ENCODE data around the gene NCOR1.
"Not testable (repeated sequence)": the region's sequence is repeated elsewhere in the genome, so short reads cannot be mapped to it uniquely, and the experiment has no call there.

The NCOR1 gene

DNA sequence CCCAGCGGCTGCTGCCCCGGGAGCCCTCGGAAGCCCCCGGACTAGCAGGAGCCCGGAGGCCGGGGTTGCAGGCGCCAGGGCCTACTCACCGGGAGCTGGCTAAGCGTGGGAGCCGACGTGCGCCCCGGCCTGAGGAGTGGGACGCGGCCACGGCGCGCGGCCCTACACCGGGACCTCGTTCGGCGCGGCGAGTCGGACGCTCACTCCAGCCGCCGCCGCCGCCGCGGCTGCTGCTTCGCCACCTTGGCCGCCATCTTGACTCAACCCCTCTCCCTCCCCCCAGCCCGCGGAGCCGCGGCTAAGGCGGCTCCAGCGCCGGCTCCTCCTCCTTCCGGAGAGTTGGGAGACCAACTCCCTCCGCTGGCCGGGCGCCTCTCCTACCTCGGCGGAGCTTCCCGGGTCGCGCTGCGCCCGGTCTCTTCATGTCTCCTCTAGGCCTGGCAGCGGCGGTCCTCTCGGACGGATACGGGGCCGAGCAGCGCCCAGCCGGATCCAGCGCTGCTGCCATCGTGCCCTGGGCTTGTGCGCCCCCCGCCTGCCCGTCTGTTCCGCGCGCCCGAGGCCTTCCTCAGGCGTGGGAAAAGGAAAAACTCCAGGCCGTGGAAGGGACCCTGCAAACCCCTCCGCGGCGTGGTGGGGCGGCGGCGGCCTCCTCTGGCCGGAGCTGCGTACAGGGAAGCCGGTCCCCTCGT lies at the start of gene NCOR1:
Gene NCOR1 (minus strand): TSS at position 262 of the 692 bp plus-strand sequence. CDS start 20,965 bp downstream, outside the sequence.
- peak; percentile 97 for DNase-seq

DNA sequence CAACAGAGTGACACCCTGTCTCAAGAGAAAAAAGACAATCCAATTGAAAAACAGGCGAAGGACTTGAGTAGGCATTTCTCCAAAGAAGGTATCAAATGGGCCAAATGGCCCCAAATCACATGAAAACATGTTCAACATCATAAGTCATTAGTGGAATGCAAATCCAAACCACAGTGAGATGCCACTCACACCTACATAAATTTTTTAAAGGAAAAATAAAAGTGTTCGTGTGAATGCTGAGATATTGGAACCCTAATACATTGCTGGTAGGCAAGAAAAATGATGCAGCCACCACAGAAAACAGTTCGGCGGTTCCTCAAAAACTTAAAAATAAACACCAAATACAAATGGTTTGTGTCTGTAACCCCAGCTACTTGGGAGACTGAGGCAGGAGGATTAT lies 46.9 kb upstream of the NCOR1 start:
- DNase-seq: no peak

DNA sequence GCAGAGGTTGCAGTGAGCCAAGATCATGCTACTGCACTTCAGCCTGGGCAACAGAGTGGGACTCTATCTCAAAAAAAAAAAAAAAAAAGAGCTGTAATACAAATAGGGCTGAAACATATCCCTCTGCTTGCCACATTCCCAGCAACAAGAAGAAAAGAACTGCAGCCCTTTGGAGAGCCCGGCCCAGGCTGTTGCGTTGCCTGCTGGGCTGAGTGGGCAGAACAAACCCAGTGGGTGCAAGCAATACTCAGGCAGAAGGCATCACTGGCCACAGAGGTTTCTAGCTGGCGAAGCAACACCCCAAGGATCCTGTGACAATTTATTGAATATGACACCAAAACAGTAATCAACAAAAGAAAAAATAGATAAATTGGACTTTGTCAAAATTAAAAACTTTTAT lies 45.7 kb upstream of the NCOR1 start:
- DNase-seq: no peak

DNA sequence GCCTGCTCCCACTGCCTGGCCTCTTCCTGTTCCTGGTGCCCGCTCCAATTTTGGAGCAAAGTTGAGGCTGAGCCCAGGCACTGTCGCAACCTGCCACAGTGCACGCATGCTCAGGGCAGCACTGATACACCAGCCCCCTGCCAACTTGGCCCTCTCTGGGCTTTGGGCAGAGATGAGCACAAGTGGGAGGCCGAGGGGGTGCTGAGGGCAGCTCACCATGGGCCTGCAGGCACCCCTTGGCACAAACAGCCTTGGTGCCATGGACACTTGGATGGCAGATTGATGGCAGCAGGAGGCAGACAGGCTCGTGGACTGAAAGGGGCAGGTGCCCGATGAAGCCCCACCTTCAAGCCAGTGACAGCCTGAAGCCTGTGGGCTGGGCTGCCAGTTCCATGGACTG lies 44.6 kb upstream of the NCOR1 start:
- DNase-seq: no peak

DNA sequence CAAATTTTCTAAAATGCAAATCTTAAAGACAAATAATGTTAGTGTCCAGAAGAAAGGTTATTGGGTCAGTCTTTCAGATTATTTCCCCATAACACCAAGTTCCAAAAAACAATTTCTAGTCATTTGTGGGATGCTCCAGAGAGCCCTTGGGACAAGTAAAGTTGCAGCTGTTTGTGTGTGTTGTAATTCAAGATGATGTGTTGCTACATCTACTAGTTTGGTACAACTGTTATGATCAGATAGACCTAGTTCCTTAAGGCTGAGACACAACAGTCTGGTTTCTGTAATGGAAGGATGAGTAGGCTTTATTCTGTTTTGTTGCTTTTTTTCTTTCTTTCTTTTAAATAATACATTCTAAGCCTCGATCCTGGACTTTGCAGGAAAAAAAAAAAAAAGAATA lies 43.6 kb upstream of the NCOR1 start:
- no peak for DNase-seq

DNA sequence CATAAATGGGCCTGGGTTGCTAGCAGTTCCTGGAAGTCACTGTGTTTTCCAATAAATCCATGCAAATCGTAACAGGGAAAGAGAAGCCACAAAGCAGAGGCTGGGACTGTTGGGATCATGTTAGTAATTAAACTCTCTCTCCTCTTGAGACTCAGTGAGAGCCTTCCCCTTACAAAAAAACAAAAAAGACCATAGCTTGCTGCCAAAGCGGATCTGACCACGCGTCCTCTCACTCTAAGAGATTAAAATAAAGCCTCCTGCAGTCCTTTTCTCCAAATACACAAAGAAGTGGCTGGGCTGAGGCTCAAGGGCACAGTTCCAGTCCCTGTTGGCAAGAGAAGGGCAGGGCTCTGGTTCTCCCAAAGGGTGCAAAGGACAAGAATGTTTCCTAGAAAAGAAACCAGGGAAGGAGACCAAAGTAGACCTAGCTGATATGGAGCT lies 40.2 kb upstream of the NCOR1 start:
- no peak for DNase-seq

DNA sequence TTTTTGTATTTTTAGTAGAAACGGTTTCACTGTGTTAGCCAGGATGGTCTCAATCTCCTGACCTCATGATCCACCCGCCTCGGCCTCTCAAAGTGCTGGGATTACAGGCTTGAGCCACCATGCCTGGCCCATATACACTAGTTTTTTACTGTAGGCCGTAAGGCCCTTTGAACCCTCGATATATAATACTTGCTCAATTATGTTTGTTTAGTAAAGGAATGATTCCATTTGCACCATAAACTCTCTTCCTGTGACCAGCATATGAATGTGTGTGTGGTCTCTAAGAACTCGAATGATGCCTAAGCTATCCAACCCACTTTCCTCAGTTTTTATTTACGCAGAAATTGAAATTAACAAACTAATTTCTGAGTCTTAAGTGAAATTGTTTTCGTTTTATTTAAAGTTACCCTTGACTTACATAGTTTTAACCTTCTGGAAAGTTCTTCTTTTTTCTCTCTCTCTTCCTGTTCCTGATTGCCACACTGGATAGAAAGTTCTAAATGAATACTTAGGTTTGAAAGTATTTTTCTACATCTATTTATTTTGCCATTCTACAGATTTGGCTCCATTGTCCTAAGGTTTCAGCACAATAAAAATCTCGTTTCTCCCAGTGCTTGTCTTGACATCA lies 39.6 kb upstream of the NCOR1 start:
- DNase-seq: no peak

DNA sequence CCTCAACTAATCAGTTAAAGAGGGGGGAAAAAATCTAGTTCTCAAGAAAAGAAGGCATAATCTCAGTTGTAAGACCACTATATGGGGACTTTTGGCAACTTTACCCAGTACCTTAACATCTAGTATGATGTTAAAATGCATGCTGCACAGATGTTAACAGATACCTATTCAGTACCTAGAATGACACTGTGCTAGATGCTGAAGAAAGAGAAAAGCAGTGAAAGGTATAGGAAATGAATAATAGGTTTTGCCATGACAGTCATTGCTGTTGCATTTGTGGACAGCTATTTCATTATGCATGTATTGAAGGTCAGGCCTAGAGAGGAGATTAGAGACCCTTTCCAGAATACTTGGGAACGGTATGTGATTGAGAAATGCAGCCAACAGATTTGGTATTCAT lies 36.2 kb upstream of the NCOR1 start:
- no peak for DNase-seq

DNA sequence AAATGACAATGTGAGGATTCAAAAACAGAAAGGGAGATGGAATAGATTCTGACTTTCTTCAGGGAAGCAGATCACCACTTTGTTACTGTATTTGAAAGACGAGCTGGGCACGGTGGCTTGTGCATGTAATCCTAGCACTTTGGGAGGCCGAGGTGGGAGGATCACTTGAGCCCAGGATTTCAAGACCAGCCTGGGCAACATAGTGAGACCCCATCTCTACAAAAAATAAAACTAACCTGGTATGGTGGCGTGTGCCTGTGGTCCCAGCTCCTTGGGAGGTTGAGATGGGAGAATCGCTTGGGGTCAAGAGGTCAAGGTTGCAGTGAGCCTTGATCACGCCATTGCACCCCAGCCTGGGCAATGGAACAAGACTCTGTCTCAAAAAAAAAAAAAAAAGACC lies 35.7 kb upstream of the NCOR1 start:
- no peak for DNase-seq

DNA sequence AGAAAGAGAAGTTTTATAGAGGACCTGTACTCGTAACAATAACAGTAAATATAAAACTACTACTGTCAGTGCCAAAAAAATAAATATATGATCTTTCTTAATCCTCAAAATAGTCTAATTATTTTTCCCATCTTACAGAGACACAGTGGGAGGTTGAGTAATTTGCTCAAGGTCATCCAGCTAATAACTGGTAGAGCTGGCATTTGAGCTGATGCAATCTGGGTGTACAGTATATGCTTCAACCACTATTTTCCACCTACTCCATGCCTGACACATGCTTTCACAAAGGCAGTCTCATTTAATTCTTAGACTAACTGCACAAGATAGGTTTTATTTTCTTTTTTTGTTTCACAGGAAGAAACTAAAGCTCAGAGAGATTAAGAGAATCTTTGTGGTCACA lies 35.3 kb upstream of the NCOR1 start:
- no peak for DNase-seq

DNA sequence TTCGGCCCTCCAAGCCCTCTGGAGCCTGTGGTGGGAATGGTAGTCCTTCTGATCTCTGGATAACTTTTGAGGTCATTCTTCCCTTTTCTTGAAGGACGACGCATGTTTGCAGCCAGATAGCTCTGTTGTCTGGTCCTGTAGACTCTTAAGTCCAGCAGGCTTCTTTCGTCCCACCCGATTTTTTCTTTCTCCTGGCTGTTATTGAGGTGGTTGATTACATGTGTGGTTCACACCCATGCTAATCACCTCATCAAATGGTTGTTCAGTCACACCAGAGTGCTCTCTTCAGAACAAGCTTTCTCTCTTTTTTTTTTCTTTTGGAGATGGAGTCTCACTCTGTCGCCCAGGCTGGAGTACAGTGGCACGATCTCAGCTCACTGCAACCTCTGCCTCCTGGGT lies 32.3 kb upstream of the NCOR1 start:
- no peak for DNase-seq

DNA sequence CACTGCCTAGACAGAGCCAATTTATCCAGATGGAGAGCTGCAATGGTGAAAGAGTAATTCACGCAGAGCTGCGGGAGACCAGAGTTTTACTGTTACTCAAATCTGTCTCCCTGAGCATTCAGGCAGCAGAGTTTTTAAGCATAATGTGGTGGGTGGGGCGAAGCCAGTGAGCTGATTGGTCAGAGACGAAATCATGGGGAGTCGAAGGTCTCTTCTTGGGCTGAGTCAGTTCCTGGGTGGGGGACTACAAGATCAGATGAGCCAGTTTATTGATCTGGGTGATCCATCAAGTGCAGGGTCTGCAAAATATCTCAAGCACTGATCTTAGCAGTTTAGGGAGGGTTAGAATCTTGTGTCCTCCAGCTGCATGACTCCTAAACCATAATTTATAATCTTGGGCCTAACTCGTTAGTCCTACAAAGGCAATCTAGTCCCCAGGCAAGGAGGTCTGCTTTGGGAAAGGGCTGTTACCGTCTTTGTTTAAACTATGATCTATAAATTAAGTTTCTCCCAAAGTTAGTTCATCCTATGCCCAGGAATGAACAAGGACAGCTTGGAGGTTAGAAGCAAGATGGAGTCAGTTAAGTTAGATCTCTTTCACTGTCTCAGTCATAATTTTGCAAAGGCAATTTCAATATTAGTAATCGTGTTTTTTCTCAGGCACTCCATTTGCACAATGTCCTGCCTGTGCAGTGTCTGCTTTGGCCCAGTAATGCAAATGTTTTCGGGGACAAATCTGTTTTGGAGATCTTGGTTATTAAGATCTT lies 28.6 kb upstream of the NCOR1 start:
- DNase-seq: no peak

DNA sequence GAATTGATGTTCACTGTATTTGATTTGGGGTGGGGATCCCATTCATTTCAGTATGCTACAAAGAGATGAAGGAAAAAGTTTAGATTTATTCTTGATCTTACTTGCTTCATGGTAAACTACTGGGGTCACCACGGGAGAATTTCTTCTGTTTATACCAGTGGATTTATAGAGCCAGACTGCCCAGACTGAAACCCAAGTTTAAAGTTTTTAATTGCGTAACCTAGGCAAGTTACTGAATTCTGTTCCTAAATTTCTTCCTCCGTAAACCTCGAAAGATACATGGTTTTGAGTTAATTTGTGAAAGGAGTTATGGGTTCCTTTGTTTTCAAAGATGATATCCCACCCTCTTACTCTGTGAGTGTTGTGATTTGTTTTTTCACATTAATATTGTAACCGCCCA lies 28.1 kb upstream of the NCOR1 start:
- DNase-seq: no peak

DNA sequence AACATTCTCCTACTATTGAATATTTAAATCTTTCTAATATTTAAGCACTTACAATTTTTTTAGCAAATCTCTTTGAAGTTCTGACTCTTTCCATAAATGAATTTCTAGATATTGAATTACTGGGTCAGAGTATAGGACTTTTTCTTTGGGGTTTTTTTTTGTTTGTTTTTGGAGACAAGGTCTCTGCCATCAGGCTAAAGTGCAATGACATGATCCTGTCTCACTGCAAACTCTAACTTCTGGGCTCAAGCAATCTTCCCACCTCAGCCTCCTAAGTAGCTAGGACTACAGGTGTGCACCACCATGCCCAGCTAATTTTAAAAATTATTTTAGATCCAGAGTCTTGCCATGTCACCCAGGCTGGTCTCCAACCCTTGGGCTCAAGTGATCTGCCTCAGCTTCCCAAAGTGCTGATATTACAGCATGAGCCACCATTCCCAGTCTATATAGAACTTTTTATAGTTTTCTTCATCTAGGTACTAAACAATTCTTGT lies 26.6 kb upstream of the NCOR1 start:
- no peak for DNase-seq

DNA sequence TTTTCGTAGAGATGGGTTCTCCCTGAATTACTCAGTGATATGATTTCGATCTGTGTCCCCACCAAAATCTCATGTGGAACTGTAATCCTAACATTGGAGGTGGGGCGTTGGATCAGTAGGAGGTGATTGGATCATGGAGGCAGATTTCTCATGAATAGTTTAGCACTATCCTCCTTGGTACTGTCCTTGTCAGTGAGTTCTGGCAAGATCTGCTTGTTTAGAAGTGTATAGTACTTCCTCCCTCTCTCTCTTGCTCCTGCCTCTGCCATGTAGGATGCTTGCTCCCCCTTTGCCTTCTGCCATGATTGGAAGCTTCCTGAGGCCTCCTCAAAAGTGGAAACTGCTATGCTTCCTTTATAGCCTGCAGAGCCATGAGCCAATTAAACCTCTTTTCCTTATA lies 24.6 kb upstream of the NCOR1 start:
- no peak for DNase-seq

DNA sequence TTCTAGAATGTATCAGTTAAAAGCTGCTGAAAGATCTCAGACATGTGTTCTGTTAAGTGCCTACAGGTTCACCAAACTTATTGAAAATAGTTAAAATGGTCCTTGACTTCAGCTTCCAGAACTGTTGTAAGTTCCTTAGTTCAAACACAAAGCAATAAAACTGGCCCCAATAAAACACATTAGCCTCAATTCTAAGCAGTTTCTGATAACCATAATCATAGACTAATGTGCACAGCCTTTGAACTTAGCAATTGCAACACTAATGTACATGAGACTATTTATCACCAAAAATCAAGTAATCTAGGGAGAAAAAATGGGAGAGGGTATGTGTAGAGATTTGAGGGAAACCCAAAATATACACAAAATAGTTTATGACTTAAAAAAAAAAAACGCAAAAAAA lies 17.1 kb upstream of the NCOR1 start:
- no peak for DNase-seq

DNA sequence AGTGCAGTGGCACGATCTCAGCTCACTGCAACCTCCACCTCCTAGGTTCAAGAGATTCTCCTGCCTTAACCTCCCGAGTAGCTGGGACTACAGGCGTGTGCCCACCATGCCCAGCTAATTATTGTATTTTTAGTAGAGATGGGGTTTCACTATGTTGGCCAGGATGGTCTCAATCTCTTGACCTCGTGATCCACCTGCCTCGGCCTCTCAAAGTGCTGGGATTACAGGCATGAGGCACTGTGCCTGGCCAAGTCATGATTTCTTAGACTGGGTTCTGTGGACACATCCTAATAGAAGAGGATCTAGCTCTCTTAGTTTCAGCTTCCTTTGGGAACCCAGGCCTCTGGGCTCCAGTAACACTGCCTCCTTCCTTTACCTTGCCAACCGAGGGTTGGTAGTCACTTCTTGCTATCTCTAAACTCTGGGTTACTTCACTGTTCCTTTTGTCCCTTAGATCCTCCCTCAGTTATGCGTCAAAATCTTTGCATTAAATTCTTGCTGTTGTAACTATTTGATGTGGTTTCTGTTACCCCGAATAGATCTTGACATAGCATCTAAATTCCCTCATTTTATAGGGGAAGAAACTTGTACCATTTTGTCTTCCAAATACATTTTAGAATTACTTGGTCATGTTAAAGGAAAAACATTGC lies 14.7 kb upstream of the NCOR1 start:
- not testable (repeated sequence) for DNase-seq

DNA sequence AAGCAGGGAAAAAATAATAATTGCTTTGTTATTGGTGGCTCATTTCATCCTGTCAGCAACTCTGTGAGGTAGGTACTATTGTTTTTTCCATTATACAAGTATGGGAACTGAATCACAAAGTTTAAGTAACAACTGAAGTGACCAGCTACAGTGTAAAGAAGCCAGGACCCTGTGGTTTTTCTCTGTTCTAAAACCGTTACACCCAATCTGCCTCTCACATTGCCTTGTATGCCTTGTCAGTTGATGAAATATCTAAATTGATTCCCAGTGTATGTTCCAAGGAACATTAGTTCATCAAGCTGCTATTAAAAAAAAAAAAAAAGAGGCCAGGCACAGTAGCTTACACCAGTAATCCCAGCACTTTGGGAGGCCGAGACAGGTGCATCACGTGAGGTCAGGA lies 7.1 kb upstream of the NCOR1 start:
- no peak for DNase-seq

DNA sequence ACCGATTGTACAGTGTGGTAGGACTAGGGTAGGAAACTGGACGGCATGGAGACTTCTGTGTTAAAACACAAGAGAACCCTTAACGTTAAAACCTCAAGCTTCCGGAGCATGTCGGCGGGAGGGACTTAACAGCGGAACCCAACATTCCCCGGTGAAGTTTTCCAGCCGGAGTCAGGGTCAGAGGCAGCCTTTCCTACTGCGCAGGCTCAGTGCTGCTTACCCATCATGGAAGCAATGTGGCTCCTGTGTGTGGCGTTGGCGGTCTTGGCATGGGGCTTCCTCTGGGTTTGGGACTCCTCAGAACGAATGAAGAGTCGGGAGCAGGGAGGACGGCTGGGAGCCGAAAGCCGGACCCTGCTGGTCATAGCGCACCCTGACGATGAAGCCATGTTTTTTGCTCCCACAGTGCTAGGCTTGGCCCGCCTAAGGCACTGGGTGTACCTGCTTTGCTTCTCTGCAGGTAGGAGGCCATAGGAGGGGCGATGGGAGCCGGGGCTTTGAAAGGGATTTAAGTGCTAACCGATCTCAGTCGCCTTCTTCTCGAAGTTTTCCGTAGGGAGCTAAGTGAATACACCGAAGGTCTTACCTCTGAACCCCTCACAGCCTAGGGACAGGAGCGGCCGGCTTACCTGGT lies 1.8 kb upstream of the NCOR1 start, which contains the start of gene PIGL:
Gene PIGL (plus strand): TSS at position 209 of the 634 bp plus-strand sequence. CDS start 17 bp downstream, at position 226.
- peak; percentile 93 for DNase-seq

DNA sequence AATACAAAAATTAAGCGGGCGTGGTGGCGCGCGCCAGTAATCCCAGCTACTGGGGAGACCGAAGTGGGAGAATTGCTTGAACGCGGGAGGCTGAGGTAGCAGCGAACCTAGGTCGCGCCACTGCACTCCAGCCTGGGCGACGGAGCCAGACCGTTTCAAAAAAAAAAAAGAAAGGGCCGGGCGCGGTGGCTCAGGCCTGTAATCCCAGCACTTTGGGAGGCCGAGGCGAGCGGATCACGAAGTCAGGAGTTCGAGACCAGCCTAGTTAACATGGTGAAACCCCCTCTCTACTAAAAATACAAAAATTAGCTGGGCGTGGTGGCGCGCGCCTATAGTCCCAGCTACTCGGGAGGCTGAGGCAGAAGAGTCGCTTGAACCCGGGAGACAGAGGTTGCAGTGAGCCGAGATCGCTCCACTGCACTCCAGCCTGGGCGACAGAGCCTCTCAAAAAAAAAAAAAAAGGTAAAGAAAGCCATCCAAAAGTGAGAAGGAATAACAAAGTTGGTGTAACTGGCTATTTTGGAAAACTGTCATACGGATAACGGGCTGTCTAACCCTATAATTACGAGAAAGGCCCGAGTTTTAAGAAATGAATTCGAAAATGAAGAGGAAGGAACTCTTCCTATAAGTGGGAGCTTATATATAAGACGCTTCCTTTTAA lies 1.1 kb upstream of the NCOR1 start:
- not testable (repeated sequence) for DNase-seq

DNA sequence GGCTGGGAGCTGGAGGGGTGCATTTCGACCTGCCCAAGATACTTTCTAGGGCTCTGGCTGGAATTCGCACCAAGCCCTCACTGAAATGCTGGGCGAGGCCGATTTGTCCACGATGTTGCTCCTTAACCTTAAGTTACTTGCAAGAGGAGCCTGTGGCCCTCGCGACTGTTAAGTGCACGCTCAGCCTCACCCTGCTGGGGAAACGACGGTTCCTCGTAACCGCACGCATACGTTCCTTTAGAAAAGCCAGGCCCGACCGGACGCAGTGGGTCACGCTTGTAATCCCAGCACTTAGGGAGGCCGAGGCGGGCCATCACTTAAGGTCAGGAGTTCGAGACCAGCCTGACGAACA lies 607 bp upstream of the NCOR1 start:
- peak; percentile 89 for DNase-seq

DNA sequence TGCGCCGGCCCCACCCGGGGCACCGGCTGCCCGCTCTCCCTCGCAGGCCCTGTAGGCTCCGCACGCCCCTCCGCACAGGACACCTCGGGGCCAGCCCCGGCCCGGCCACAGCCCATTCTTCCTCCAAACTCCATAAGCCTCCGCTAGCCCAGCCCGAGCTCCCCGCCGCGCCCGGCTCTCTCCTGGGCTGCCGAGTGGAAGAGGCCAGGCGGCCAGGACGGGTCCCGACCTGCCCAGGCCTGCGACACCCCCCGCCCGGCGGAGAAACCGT lies 397 bp downstream of the NCOR1 start:
- peak; percentile 70 for DNase-seq
